A549 (cell line): ENCODE results near the gene DNM3. TPM values are rescaled to one million over a fixed set of nuclear protein-coding genes. Genes with fewer than 3 reads are reported as not detected.

ENCODE experiments used
- ATAC-seq, 2 experiments: fragments of 200-7000 bp in 1 of 2; fragments of >200 bp in 1 of 2; cut with Nextera tagmentation in 1 of 2; cut with Tn5 transposase in 1 of 2; 3 replicates each; pipeline versions ENCODE4 v1.8.0 to v1.9.1; 2018 to 2020; ENCODE audit warnings: mild to moderate bottlenecking in 1 of 2, moderate library complexity in 1 of 2
- CTCF ChIA-PET: fragments of 300-600 bp; sonication (Branson Sonifier 250); formaldehyde crosslinking; extraction: SDS; loops from one replicate; lab custom pipeline; 2021; ENCODE audit warnings: antibody characterized with exemption, inconsistent platforms; lab: Yijun Ruan, JAX
- POLR2A ChIA-PET: fragments of 350-600 bp; formaldehyde crosslinking; extraction: SDS; loops from one replicate; lab custom pipeline; 2021; ENCODE audit warnings: antibody characterized with exemption, inconsistent platforms; lab: Yijun Ruan, JAX
- DNase-seq, 2 experiments: peaks; one replicate each; pipeline versions ENCODE4 v3.0.0 to v3.0.0-alpha.2; 2011 to 2016; ENCODE audit warnings: low read depth in 1 of 2, low spot score in 1 of 2
- FAIRE-seq: peaks from 2 replicates; lab custom pipeline; 2011; peaks lifted over from hg19 to GRCh38; lab: Jason Lieb, UNC
- H3K27ac ChIP-seq, 2 experiments: fragments of >200 bp; sonication (Bioruptor Twin); formaldehyde crosslinking; 3 replicates each; pipeline ENCODE4 v1.5.1; 2016 to 2017
- H3K4me1 ChIP-seq: fragments of >200 bp; sonication (Bioruptor Twin); formaldehyde crosslinking; 3 replicates; pipeline ENCODE4 v1.6.1; 2016
- H3K4me2 ChIP-seq: fragments of >200 bp; sonication (Bioruptor Twin); formaldehyde crosslinking; 3 replicates; pipeline ENCODE4 v1.6.1; 2016
- H3K4me3 ChIP-seq: fragments of >200 bp; sonication (Bioruptor Twin); formaldehyde crosslinking; 3 replicates; pipeline ENCODE4 v1.5.1; 2016
- H3K9me3 ChIP-seq: fragments of >200 bp; sonication (Bioruptor Twin); formaldehyde crosslinking; 3 replicates; pipeline ENCODE4 v1.6.1; 2016
- ATOH8 ChIP-seq: fragments of 250-450 bp; sonication (Bioruptor Pico); IDR thresholded peaks from 2 replicates; pipeline ENCODE4 v1.5.0; 2020; ENCODE audit warnings: low read depth, mild to moderate bottlenecking, moderate library complexity
- BHLHE40 ChIP-seq: IDR thresholded peaks from 2 replicates; pipeline ENCODE4 v1.6.1; 2012; ENCODE audit warnings: low read depth, low read length, inconsistent platforms
- CHD2 ChIP-seq: fragments of 150-350 bp; IDR thresholded peaks from 2 replicates; pipeline ENCODE4 v1.6.1; 2014; ENCODE audit warnings: low read length; ENCODE audit not compliant: partially characterized antibody
- CHD4 ChIP-seq: fragments of 200-600 bp; sonication (generic); IDR thresholded peaks from 2 replicates; pipeline ENCODE4 v1.6.1; 2016; ENCODE audit warnings: antibody characterized with exemption, mild to moderate bottlenecking, borderline replicate concordance
- CTCF ChIP-seq: fragments of >200 bp; sonication (Bioruptor Twin); formaldehyde crosslinking; IDR thresholded peaks from 3 replicates; pipeline ENCODE4 v1.5.1; 2016
- E2F6 ChIP-seq: IDR thresholded peaks from 2 replicates; pipeline ENCODE4 v1.6.1; 2012; ENCODE audit warnings: low read depth, borderline replicate concordance
- ELK1 ChIP-seq: fragments of 150-350 bp; IDR thresholded peaks from 2 replicates; pipeline ENCODE4 v1.6.1; 2014; ENCODE audit warnings: low read depth, mild to moderate bottlenecking, low read length
- ESRRA ChIP-seq: fragments of 150-350 bp; IDR thresholded peaks from 2 replicates; pipeline ENCODE4 v1.6.1; 2014; ENCODE audit warnings: mild to moderate bottlenecking, low read length, borderline replicate concordance
- HES2 ChIP-seq: fragments of >200 bp; sonication (Bioruptor Twin); formaldehyde crosslinking; IDR thresholded peaks from 2 replicates; pipeline ENCODE4 v1.6.1; 2016
- HEYL ChIP-seq: fragments of 250-450 bp; sonication (Bioruptor Pico); IDR thresholded peaks from 2 replicates; pipeline ENCODE4 v1.8.0; 2021; ENCODE audit warnings: mild to moderate bottlenecking, moderate library complexity
- HOXA7 ChIP-seq: fragments of 250-450 bp; sonication (Bioruptor Pico); IDR thresholded peaks from 2 replicates; pipeline ENCODE4 v1.5.0; 2020; ENCODE audit warnings: mild to moderate bottlenecking, moderate library complexity
- HOXB5 ChIP-seq: fragments of 250-450 bp; sonication (Bioruptor Pico); IDR thresholded peaks from 2 replicates; pipeline ENCODE4 v1.5.0; 2020; ENCODE audit warnings: mild to moderate bottlenecking, moderate library complexity
- JUN ChIP-seq, 2 experiments: fragments of >200 bp; sonication (Bioruptor Twin); formaldehyde crosslinking; IDR thresholded peaks; 2 replicates in 1 of 2; 3 replicates in 1 of 2; pipeline ENCODE4 v1.6.1; 2016 to 2017
- JUNB ChIP-seq: fragments of >200 bp; sonication (Bioruptor Twin); formaldehyde crosslinking; IDR thresholded peaks from 2 replicates; pipeline ENCODE4 v1.6.1; 2016
- KDM5A ChIP-seq: fragments of 200-600 bp; sonication (generic); IDR thresholded peaks from 2 replicates; pipeline ENCODE4 v1.6.1; 2016; ENCODE audit warnings: antibody characterized with exemption, mild to moderate bottlenecking
- MAZ ChIP-seq: fragments of 150-350 bp; IDR thresholded peaks from 2 replicates; pipeline ENCODE4 v1.6.1; 2014; ENCODE audit warnings: antibody characterized with exemption, low read depth, low read length, borderline replicate concordance
- NR3C1 ChIP-seq: fragments of >200 bp; sonication (Bioruptor Twin); formaldehyde crosslinking; IDR thresholded peaks from 3 replicates; pipeline ENCODE4 v1.6.1; 2017
- POLR2A ChIP-seq: IDR thresholded peaks from 2 replicates; pipeline ENCODE4 v1.6.1; 2012; ENCODE audit warnings: mild to moderate bottlenecking, low read length
- RFX5 ChIP-seq: fragments of 450-650 bp; IDR thresholded peaks from 2 replicates; pipeline ENCODE4 v1.7.1; 2014; ENCODE audit warnings: antibody characterized with exemption, mild to moderate bottlenecking, moderate library complexity
- SMC3 ChIP-seq: fragments of >200 bp; sonication (Bioruptor Twin); formaldehyde crosslinking; IDR thresholded peaks from 3 replicates; pipeline ENCODE4 v1.6.1; 2018; ENCODE audit warnings: inconsistent platforms
- TP53 ChIP-seq: fragments of 250-450 bp; sonication (Bioruptor Pico); IDR thresholded peaks from 2 replicates; pipeline ENCODE4 v1.5.0; 2021; ENCODE audit warnings: mild to moderate bottlenecking, moderate library complexity
- ZNF302 ChIP-seq: fragments of 250-450 bp; sonication (Bioruptor Pico); IDR thresholded peaks from 2 replicates; pipeline ENCODE4 v1.9.0; 2021; ENCODE audit warnings: inconsistent platforms, mild to moderate bottlenecking, moderate library complexity
- WGBS: methylation state at CpG from one replicate; pipeline ENCODE4 v1.1.6; 2017; ENCODE audit errors: missing lambda C conversion rate; 5-methylcytosine and 5-hydroxymethylcytosine counted together
- polyA plus RNA-seq, 4 experiments: library from polyadenylated mRNA; depleted of rRNA in 3 of 4; stranded (reverse); fragments of >200 nt; fragmentation: RNase III in 1 of 4; extraction: RNeasy Plus Mini Kit Qiagen cat#74134 plus additional on column Dnase treatment in 1 of 4; gene quantifications; 2 replicates in 3 of 4; 3 replicates in 1 of 4; pipeline ENCODE4 v1.2.3, GENCODE V29; 2011 to 2017

DNM3 gene
- polyA plus RNA-seq, 2 of the 4 experiments (the other 2 are of a cell fraction): 0.57 to 1.5 TPM

GRCh38 chr1:172203135-172203823 is 362.0 kb downstream of the DNM3 start:
- no peak for ATAC-seq
- POLR2A ChIA-PET: no interaction called here
- no peak for TF ChIP-seq E2F6
- TF ChIP-seq CHD4: no peak
- no peak for TF ChIP-seq POLR2A
- no peak for TF ChIP-seq ZNF302
- TF ChIP-seq HOXB5 (CRISPR knock-in tag): no peak
- TF ChIP-seq HEYL (CRISPR knock-in tag): no peak
- no peak for TF ChIP-seq BHLHE40
- TF ChIP-seq CHD2: no peak
- no peak for TF ChIP-seq KDM5A
- no peak for TF ChIP-seq HES2
- no peak for TF ChIP-seq JUN (IDR thresholded peaks at IDR 0.05)
- no peak for TF ChIP-seq ATOH8 (CRISPR knock-in tag)
- no peak for TF ChIP-seq MAZ
- TF ChIP-seq TP53: no peak
- no peak for TF ChIP-seq NR3C1
- TF ChIP-seq ELK1: no peak
- TF ChIP-seq RFX5: no peak
- TF ChIP-seq JUNB: no peak
- no peak for TF ChIP-seq ESRRA
- TF ChIP-seq HOXA7 (CRISPR knock-in tag): no peak
- peaks cover 13% of the 10 kb centered on the region; the same call in 2 of the 3 replicates for H3K9me3 ChIP-seq
- H3K4me2 ChIP-seq: no peak overlapping the region
- no peak for DNase-seq
- no peaks in the 10 kb centered on the region for H3K4me1 ChIP-seq
- CTCF ChIA-PET: interaction anchor here (0.6 kb wide), 1 partner anchor 9 kb away, joined by 3 read pairs; no protein-coding TSS in a partner anchor
- WGBS: 78% methylated on average over 8 of the region's 8 CpGs
- no peak overlapping the region for H3K4me3 ChIP-seq
- no peak overlapping the region for H3K27ac ChIP-seq
- FAIRE-seq: no peak

- peaks cover 10% of the 10 kb centered on the region; the same call in 1 of the 3 replicates for H3K9me3 ChIP-seq
- DNase-seq: no peak
- no peaks in the 10 kb centered on the region for H3K4me1 ChIP-seq
- CTCF ChIA-PET: interaction anchor here (0.6 kb wide), 1 partner anchor 8 kb away, joined by 3 read pairs; no protein-coding TSS in a partner anchor
- no peak overlapping the region for H3K4me2 ChIP-seq
- TF ChIP-seq CTCF (no peak), POLR2A (no peak), SMC3 (no peak), ELK1 (no peak)
- TF ChIP-seq, all 56 proteins: peak for 0
- no peak overlapping the region for H3K4me3 ChIP-seq
- no peak overlapping the region for H3K27ac ChIP-seq
- ATAC-seq (no peak), FAIRE-seq (no peak)
- POLR2A ChIA-PET: no interaction called here
Measured at GRCh38 chr1:172203902-172204301, 362.6 kb downstream of the DNM3 start.
